ENCODE measurements around the gene CORO1C.
"Not testable (repeated sequence)": the region's sequence is repeated elsewhere in the genome, so short reads cannot be mapped to it uniquely, and the experiment has no call there.

The CORO1C gene

DNA sequence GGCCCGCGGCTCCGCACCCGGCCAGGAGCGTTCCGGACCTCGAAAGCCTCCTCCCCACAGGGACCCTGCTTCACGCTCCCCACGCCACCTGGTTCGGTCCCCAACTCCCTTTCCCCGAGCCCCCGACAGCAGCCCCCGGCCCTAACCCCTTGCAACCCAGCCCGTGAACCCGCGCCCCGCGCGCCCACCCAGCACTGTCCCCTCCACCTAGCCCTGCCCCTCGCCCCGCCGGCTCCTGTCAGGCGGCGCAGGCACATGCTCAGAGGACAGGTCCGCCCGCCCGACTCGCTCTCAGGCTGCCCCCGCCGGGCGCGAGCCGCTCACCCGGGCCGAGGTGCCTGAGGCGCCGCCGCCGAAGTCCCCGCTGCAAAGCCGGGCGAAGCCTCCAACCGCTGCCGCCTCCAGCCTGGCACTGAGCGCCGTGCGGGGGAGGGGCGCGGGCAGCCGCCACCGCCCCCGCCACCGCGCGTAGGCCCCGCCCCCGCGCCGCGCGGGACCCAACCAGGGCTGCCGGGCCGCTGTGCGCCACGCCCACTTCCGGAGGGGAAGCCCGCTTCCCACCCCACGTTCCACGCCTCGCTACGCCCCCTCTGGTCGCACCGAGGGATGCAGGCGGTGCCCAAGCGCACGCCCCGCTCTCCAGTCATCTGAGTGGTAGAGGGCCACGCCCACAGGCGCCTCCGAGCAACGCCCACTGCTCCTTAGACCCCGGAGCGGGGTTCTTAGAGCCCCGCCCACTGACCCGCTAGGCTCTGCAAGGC, at the start of gene CORO1C:
Gene CORO1C (minus strand): TSS at position 414 of the 761 bp plus-strand sequence. CDS start 30,200 bp downstream, outside the sequence.
- DNase-seq, result peak; percentile 95 to 99

DNA sequence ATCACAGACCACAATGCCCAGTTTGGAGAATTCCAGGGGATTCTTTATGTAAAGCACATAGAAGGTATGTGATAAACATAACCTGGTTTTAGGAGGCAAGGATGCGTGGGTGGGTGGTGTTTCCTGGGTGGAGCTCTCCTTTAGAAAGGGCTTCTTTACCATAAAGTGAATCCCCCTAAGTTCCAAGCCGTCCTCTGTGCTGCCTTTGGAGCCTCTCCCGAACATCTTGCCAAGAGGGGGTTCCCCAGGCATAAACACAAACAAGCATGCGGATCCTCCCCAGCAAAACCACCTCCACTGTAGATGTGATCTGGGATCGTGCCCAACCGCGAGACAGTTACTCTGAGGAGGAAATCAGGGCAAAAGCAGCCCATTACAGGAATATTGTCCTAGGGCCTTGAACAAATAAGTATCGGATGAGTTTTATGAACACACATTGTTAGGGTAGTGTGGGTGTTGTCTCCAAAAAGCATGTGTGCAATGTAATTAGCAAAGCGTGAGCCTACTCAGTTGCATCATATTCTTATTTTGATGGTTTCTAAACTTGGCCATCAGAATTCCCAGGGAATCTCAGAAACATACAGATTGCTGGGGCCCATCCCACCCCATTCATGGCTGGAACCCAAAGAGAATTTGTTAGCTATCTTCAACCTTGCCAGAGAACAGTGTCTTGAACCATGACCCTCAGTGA, 48.8 kb upstream of the CORO1C start:
- DNase-seq, result no peak

DNA sequence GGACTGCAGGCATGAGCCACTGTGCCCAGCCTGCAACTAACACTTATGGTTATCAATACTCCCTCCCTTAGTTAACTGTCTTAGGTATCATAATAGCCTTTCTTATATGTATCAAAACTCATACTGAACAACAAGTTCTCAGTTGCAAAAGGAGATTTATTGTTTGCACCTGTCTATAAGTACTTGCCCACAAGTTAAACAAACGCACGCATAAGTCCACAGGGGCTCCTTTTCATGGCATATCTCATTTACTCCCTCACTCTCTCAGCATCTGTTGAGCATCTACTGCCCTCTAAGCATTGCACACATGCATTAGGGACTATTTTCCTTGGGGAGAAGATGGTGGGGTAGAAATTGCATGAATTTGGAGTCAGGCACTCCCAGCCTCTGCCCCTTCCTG, 46.7 kb upstream of the CORO1C start:
- DNase-seq, result no peak

DNA sequence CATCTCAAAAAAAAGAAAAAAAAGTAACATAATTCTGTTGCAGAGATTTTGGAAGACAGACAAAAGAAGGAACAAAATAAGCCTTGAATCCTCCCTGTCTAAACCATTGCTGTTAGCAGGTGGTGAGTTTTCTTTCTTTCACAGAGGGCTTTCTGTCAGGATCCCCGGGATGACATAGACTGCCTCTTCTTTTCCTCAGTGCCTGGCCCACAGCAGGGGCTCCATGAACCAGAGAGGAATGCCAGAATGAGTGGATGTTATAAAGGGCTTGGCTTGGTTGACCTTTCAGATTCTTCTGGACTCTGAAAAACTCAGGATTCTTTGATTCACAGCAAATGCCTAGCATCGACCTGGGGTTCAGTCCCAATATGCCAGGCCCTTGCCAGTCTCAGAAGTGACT, 45.8 kb upstream of the CORO1C start:
- DNase-seq, result no peak

DNA sequence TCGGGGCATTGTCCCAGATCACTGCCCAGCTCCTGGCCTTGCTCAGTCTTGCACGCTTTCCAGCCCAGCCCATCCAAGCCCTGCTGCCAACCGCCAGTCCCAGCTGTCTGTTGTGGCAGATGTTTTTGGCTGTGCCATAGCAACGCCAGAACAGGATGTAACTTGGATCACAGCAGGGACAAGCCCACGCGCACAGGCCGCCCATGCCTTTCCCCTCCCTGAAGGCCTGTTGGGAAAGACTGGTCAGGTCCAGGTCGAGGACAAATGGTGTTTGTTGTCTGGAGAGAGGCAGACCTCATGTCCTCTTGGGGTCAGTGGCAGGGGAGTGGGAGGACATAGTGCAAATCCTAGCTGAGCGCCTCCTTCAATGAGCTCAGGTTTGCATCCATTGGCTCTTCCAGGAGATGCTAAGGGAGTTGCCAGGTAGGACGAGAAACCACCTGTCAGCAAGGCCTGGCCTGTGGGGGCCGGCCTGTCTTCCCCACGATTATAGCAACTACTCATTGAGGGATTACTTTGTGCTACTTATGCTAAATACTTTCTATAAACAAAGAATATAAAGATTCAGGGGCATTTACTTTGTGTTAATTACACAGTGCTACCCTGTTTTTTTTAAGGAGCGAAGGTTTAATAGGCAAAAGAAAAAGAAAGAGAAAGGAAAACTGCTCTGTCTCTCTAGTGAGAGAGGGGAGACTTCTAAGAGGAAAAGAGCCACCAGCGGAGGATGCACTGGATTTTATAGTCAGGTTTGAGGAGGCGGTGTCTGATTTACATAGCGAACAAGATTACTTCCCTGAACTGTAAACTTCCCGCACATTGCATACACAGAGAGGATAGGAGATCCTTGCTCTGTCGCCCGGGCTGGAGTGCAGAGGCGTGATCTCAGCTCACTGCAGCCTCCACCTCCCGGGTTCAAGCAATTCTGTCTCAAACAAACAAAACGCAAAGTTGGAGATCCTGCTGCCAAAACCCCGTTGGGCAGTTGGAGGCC, 42.8 kb upstream of the CORO1C start:
- peak in 1 of 2 donors; percentile 74 for DNase-seq

DNA sequence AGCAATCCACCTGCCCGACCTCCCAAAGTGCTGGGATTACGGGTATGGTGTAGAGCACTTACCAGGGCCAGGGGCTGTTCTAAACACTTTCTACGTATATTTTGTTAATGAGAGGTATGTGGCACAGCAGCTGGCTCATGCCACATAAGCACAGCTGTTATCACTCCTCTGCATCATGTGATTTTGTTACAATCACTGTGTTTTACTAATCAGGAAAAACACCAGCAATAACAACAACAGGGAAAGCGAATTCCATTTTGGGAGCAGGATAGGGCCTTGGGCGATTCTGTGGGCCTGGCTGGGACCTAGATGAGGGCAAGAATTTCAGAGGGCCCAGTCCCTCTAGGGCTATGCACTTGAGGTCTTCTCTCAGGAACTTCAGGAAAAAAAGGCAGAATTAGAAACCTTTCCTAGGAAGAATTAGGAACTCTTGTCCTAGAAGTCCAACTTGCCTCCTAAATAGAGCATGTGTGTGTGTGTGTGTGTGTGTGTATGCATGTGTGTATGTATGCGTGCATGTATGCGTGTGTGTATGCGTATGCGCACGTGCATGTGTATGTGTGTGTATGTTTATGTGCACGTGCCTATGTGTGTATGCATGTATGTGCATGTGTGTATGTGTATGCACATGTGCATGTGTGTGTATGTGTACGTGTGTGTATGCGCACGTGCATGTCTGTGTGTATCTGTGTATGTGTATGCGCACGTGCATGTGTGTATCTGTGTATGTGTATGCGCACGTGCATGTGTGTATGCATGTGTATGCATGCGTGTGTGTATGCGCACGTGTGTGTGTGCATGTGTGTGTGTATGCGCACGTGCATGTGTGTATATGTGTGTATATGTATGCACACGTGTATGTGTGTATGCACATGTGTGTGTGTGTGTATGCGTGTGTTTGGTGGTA, 41.8 kb upstream of the CORO1C start:
- no peak for DNase-seq

DNA sequence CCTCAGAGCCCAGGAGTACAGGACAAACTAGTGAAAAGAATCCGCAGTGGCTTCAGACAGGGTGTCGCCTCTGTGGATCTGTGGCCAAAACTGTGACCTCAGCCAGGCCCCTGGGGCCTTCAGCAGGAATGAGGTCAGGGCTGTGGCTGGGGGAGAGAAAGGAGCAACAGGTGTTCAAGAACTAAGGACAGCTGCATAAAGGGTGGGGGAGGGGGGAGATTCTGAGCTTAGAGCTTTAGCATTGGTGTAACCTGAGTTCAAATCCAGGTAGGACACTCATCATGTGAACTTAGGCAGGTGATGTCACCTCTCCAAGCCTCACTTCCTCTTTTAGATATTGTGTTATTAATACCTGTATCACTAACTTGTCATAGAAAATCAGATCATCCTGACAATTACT, 40.9 kb upstream of the CORO1C start:
- DNase-seq, result no peak

DNA sequence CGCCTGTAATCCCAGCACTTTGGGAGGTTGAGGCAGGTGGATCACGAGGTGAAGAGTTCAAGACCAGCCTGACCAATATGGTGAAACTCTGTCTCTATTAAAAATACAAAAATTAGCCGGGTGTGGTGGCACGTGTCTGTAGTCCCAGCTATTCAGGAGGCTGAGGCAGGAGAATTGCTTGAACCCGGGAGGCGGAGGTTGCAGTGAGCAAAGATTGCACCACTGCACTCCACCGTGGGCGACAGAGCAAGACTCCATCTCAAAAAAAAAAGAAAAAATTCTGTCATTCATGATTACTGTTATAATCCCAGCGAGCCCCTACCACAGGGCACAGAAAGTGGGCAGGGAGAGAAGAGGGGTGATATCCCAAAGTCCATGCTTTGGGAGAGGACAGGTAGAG, 40.5 kb upstream of the CORO1C start:
- DNase-seq, result not testable (repeated sequence)

DNA sequence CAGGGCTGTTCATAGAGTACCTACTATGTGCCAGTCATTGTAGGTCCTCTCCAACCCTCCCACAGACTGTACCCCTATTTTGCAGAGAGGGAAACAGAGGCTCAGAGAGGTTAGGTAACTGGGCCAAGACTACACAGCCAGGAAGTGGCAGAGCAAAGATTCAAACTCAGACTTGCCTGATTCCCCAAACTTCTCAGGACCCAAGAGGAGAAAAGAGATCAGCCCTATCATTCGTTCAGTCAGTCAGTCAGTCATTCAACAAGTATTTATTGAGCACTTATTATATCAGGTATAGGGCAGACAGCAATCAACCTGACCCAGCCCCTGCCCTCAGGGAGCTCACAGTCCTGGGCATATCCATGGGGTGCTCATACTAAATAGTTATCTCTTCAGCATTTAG, 39.6 kb upstream of the CORO1C start:
- DNase-seq, result no peak

DNA sequence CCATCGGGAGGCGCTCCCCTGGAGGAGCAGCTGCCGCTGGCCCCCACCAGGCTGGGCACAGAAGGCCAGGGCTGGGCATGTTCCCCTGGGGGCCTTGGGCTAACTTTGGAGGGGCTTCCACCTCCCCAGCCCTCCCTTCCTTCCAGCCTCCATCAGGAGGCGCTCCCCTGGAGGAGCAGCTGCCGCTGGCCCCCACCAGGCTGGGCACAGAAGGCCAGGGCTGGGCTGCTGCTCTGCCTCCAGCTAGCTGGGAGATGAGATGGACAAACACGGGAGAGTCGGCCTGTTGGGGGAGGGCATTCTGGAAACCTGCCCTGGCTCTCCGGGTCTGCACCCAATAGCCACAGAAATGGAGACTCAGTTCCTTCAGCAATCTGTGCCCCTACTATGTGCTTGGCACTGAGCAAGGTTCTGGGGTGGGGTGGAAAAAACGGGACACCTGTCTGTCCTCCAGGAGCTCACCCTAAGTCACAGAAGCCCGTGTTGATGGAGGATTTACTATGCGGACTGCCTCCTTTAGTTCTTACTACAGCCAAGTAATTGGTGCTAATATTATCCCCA, 39.0 kb upstream of the CORO1C start:
- no peak for DNase-seq

DNA sequence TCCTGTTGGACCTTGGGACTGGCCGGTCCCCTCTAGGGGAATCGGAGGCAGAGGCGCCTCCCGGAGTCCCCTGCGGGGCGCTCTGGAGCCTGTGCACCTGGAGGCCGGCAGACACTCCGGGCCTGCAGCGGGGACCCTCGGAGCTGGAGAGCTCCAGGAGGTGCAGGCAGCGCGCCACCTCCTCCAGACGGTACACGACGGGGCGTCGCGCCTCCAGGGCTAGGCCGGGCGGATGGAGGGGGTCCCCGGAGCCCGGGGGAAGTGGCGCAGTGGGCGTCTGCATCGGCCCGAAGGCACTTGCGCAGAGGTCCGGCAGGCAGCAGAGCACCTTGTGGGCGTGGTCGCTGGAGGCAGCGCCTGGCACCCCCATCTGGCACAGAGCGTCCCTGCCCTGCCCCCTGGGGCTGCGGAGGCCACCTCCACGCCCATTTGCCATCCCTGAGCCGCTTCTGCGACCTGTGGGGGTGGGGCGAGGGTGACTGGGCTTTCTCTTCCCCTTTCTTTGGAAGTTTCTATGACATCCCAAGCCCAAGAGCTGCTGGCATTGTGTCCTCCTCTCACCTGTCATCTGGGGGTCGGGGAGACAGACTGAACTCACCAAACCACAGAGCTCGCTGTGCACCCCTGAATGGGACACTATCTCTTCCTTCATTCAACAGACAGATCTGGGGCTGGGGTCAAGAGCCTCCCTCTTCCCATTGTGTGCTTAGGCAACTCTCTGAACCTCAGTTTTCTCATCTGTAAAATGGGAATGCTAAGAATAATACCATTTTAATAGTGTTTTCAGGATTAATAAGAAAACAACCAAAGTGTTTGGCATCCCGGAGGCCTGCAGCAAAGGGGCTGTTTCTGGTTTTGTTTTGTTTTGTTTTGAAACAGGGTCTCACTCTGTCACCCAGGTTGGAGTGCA, 37.5 kb upstream of the CORO1C start:
- peak; percentile 5 to 31 for DNase-seq

DNA sequence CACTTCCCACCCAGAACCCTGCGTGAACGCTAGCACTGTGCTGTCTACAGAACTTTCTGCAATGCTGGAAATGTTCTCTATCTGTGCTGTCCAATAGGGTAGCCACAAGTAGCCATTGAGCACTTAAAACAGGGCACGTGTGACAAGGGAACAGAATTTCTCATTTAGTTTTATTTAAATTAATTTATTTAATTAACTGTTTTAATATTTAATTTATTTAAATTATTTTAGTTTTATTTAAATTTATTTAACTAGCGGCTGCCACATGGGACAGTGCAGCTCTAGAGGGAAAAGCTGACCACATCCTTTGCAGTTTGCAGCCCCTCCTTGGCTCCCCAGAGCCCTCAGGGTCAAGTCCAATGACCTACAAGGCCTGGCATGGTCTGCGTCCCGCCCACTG, 35.0 kb upstream of the CORO1C start:
- no peak for DNase-seq

DNA sequence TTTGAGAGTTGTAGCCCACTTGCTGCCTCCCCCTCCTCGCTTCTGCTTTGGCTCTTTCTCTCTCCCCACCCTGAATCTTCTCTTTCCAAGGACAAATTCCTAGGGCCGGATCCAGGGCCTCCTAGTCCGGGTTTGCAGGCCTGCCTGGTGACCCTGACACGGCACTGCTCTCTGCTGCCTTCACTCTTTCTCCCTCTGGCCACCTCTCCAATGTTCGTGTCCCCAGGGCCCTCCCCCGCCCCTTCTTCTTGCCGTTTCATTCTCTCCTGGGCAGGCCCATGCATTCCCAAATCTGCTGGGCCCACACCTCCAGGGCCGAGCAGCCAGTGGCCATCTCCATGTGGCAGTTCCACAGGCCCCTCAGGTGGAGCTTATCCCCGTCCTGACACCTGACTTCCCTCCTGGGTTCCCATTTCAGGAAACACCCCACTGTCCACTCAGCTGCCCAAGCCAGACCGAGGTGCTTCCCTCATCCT, 34.0 kb upstream of the CORO1C start:
- DNase-seq, result no peak

DNA sequence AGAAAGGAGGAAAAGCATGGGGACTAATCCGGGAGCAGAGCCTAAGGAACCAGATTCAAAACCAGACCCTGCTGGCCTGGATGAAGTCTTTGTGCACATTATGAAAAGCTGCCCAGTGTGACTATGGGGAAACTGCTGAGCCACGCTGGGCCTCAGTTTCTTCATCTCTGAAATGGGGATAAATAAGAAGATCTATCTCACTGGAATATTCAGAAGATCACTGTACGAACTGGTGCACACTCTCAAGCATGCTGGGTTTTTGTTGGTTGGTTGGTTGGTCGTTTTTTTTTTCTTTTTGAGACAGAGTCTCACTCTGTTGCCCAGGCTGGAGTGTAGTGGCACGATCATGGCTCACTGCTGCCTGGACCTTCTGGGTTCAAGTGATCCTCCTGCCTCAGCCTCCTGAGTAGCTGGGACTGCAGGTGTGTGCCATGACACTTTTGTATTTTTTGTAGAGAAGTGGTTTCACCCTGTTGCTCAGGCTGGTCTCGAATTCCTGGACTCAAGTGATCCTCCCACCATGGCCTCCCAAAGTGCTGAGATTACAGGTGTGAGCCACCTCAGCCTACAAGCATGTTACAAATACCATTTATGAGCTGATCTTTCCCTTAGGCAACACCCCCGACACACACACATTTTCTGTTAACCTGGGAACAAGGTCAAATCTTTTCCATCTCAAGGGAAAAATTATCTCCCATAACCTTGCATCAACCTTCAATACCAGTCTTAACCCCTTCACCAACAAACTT, 33.4 kb upstream of the CORO1C start:
- DNase-seq, result no peak

DNA sequence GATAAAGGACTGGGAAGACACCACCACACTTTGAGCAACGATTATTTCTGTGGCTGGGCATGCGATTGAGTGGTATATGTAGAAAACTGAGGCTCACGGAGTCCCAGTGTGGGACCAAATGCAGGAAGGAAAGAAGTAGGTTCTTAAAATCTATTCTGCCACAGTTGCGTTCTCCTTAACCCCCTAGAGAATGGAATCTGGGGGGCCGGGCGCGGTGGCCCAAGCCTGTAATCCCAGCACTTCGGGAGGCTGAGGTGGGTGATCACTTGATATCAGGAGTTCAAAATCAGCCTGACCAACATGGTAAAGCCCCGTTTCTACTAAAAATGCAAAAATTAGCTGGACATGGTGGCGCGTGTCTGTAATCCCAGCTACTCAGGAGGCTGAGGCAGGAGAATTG, 29.9 kb upstream of the CORO1C start:
- no peak for DNase-seq

DNA sequence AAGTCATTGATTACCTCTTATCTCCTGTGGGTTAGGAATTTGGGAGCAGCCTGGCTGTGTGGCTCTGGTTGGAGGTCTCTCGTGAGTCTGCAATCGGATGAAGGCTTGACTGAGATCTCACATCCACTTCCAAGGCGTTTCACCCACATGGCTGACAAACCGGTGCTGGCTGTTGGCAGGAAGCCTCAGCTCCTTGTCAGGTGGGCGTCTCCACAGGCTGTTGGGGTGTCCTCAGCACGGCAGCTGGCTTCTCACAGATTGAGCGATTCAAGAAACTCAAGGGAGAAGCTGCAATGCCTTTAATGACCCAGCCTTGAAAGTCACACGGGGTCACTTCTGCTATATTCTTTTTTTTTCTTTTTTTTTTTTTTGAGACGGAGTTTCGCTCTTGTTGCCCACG, 28.6 kb upstream of the CORO1C start:
- no peak for DNase-seq

DNA sequence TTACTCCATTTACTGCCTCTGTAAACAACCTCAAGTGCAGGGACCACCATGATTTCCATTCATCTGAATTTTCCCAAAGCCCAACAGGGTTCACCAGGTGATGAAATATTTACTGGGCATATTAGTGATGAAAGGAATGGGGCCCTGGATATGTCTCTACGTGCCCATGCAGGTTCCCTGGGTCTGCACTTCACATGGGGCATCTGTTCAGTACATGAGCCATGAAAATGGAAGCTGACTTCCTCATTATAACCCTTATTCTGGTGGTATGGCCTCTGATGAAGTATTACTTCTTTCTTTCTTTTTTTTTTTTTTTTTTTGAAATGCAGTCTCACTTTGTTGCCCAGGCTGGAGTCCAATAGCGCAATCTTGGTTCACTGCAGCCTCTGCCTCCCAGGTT, 26.5 kb upstream of the CORO1C start:
- no peak for DNase-seq

DNA sequence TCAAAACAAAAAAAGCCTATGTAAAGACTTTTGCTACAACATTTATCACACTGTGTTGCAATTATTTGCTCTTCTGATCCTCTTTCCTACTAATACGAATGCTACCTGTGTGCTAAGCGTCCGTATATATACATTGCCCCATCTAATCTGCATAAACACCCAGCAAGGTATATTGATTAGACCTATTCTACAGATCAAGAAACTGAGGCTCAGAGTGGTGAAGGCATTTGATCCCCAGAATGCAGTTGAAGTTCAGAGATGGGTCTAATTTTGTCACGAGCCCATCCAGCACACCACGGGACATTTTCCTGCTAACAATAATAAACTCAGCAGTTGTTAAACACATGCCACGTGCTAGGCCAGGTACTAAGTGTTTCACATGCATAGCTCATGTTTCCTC, 25.1 kb upstream of the CORO1C start:
- DNase-seq, result no peak

DNA sequence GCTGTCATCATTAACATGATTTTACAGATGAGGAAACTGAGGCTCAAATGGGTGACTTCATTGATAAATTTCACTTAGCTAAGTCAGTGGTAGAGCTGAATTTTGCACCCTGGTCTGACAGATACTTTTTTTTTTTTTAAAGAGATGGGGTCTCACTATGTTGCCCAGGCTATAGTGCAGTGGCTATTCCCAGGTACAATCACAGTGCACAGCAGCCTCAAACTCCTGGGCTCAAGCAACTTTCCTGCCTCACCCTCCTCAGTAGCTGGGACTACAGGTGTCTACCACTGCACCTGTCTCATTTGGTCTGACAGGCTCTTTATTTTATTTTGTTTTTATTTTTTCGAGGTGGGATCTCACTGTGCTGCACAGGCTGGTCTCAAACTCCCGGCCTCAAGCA, 24.2 kb upstream of the CORO1C start:
- no peak for DNase-seq

DNA sequence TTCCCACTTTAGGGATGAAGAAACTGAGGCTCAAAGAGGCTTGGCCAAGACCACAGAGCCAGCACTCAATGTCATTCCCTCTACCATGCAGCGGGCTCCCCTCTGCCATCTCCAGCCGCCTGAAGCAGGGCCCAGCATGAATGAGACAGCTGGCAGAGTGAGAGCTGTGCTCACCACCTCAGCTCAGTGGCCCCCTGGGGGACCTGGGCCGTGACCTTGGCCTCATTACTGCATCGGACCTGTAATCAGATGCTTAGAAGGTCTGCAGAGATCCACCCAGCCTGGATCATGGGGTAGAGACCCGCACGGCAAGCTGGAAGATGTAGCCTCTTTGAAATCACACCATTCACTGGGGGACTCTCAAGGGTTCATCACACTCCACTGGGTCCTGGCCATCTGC, 22.7 kb upstream of the CORO1C start:
- no peak for DNase-seq

Measured in bone marrow (tissue), 2 donors.